ENCODE measurements around the gene KCTD8.
A peak's percentile ranks its signal among the peaks of the same experiment; 100 is the strongest.

The KCTD8 gene

DNA sequence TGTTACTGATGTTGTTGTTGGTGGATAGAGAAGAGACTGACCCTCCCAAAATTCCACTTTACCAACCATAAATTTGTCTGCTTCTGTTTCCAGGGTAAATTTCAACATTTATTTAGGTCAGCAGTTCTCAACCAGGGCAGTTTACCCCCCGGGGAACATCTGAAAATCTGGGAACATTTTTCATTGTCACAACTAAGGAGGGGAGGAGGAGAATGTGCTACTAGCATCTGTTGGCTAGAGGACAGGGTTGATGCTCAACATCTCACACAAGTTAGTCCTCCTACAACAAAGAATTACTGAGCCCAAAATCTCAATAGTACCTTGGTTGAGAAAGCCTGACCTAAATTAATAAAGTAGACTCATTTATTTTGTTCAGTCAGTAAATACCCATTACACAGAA is 25.7 kb downstream of the KCTD8 start:
- no peak for DNase-seq (ENCODE audit: low read depth)
- TF ChIP-seq, protein P1, sequence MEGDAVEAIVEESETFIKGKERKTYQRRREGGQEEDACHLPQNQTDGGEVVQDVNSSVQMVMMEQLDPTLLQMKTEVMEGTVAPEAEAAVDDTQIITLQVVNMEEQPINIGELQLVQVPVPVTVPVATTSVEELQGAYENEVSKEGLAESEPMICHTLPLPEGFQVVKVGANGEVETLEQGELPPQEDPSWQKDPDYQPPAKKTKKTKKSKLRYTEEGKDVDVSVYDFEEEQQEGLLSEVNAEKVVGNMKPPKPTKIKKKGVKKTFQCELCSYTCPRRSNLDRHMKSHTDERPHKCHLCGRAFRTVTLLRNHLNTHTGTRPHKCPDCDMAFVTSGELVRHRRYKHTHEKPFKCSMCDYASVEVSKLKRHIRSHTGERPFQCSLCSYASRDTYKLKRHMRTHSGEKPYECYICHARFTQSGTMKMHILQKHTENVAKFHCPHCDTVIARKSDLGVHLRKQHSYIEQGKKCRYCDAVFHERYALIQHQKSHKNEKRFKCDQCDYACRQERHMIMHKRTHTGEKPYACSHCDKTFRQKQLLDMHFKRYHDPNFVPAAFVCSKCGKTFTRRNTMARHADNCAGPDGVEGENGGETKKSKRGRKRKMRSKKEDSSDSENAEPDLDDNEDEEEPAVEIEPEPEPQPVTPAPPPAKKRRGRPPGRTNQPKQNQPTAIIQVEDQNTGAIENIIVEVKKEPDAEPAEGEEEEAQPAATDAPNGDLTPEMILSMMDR (IDR thresholded peaks at IDR 0.05; ENCODE audit: low read depth, low read length, missing control alignments), result no peak
- no peak overlapping the region for H3K4me3 ChIP-seq (ENCODE audit: low read depth, low read length)
- in situ Hi-C loops (cut with HindIII; ENCODE audit: low sequenced_read_pairs), result no loop called here

DNA sequence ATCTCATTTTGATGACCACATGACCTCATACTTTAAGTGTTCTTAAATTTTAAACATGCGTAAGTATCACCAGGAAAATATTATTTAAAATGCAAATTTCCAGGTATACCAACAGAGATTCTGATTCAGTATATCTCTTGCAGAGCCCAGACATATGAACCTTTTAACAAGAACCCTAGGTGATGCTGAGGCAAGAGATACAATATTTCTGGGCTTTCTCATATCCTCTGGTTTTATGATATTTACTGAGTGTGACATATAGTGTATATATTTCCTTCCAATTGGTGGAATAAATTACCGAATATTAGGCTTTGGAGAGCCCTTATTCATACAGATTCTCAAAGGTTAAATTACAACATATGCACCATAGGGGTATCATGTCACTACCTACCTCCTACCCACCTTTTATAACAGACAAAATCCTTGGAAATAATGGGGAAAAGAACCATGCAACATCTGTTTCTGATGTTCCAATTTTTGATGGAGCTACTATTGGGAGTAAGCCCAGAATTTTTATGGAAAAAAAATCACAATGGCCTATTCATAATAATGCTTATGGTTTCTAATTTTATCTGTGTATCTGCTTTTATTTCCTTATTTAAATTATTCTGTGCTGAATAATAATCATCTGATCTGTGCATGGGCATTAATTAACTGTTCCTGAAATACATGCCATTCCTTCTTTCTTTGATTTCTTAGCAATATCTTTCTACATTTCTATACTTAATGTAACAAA is 27.1 kb downstream of the KCTD8 start:
- in situ Hi-C loops (cut with HindIII; ENCODE audit: low sequenced_read_pairs), result no loop called here
- H3K4me3 ChIP-seq (ENCODE audit: low read depth, low read length), result no peak overlapping the region
- no peak for DNase-seq (ENCODE audit: low read depth)
- TF ChIP-seq, protein P1 (IDR thresholded peaks at IDR 0.05; ENCODE audit: low read depth, low read length, missing control alignments), result no peak

DNA sequence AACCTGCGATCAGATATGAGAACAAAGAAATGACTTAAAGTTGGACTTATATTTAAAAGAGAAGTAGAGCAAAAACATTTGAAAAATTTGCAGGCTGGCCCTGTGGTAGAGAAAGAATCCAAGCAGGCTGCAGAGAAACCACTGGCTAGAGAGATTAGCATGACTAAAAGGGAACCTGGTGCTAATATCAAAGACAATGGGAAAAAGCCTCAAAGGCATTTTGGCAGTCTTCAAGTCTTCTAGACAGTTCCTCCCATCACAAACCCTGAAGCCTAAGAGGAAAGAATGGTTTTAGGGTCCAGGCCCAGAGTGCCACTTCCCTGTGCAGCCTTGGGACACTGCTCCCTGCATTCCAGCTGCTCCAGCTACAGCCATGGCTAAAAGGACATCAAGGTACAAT is 33.4 kb downstream of the KCTD8 start:
- TF ChIP-seq, protein P1 (IDR thresholded peaks at IDR 0.05; ENCODE audit: low read depth, low read length, missing control alignments), result no peak
- H3K4me3 ChIP-seq (ENCODE audit: low read depth, low read length), result no peak overlapping the region
- in situ Hi-C loops (cut with HindIII; ENCODE audit: low sequenced_read_pairs), result no loop called here
- no peak for DNase-seq (ENCODE audit: low read depth)

DNA sequence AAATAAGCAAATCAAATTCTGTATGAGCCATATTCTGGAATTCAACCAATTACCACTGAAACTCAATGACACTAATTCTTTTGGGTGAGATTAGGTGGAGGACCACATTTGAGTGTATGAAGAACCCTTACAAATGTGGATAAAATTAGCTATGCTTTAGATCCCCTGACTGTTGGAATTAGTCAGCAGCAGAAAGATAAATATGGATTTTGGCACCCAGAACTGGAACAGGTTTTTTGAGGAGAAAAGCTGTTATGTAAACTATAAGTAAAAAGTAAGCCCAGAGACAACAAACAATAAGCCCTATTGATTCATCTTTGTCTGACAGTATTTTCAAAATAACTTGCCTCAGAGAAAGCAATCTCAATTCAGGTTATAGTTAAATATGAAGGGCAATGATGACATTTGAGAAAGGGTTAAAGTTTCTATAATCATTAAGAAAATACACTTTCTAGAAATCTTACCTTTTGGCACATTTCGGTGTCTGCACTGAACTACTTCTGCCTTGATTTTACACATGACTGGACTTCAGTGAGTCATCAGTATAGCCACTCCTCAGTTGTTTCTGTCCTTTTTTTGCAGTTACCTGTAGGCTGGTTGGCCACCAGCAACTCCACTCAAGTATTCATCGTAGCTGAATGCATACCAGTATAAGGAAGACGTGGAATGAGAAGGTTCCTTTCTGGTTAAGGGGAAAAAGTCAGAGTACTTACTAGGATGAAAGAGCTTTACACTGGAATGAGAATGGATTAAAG is 80.0 kb downstream of the KCTD8 start:
- DNase-seq (ENCODE audit: low read depth), result peak; percentile 8
- in situ Hi-C loops (cut with HindIII; ENCODE audit: low sequenced_read_pairs), result no loop called here
- TF ChIP-seq, protein P1 (IDR thresholded peaks at IDR 0.05; ENCODE audit: low read depth, low read length, missing control alignments), result no peak
- H3K4me3 ChIP-seq (ENCODE audit: low read depth, low read length), result no peak overlapping the region

DNA sequence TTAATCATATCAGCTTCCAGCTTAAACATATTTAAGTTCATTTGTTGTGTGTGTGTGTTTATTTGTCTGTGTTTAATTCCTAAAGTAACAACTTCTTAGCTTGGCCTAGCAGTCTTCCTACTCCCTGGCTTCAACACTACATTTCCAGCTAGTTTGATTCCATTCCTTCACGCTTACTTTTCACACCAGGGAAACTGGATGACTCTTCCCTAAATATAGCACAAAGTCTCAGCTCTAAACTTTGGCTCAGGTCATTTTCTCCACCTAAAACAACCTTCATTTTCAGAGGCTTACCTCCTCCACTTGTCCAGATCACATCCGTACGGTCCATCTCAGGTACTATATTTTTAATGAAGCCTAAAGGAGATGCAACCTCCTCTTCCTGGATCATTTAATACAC is 94.4 kb downstream of the KCTD8 start:
- in situ Hi-C loops (cut with HindIII; ENCODE audit: low sequenced_read_pairs), result no loop called here
- TF ChIP-seq, protein P1 (IDR thresholded peaks at IDR 0.05; ENCODE audit: low read depth, low read length, missing control alignments), result no peak
- H3K4me3 ChIP-seq (ENCODE audit: low read depth, low read length), result no peak overlapping the region
- no peak for DNase-seq (ENCODE audit: low read depth)

DNA sequence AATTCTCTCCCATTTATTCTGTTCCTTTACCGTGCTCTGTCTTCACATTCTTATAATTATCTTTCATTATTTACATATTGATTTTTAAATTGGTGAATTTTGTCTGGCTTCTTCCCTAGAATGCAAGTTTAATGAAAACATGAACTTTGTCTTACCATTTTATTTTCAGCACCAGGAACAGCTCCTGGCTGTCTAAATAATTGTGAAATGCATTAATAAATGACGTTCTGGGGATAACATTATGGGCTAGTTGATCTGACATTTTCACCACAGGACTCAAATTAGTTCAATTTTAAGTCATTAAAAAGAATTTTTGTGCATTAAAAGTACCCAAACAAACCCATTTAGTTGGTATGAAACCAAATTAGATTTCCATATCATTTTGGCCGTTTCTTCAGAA is 97.5 kb downstream of the KCTD8 start:
- TF ChIP-seq, protein P1 (IDR thresholded peaks at IDR 0.05; ENCODE audit: low read depth, low read length, missing control alignments), result no peak
- no peak overlapping the region for H3K4me3 ChIP-seq (ENCODE audit: low read depth, low read length)
- in situ Hi-C loops (cut with HindIII; ENCODE audit: low sequenced_read_pairs), result no loop called here

More for the DNA sequence above, 97.5 kb downstream of the KCTD8 start:
- DNase-seq (ENCODE audit: low read depth), result no peak

Measured in astrocyte of the cerebellum (primary cell).